Panc1 (cell line): ENCODE data around the gene PHIP. TPM values are rescaled to one million over a fixed set of nuclear protein-coding genes. Genes with fewer than 3 reads are reported as not detected.

Experiments
- ATAC-seq: fragments of 200-7000 bp; cut with Tn5 transposase; 2 replicates; pipeline ENCODE4 v1.9.1; 2020; ENCODE audit warnings: mild to moderate bottlenecking, moderate library complexity
- BruUV-seq: library from RNA; stranded (reverse); fragments of 400-500 nt; replicated peaks from 2 replicates; lab custom pipeline; 2021; lab: Mats Ljungman, UMichigan
- CTCF ChIA-PET: fragments of 300-600 bp; sonication (Branson Sonifier 250); formaldehyde crosslinking; loops from one replicate; lab custom pipeline; 2022; ENCODE audit warnings: antibody characterized with exemption; lab: Charles Lee
- POLR2A ChIA-PET: fragments of 300-600 bp; sonication (Branson Sonifier 250); formaldehyde crosslinking; loops from one replicate; lab custom pipeline; 2022; ENCODE audit warnings: antibody characterized with exemption; lab: Charles Lee
- DNase-seq: peaks from one replicate; pipeline ENCODE4 v3.0.0-alpha.2; 2010; ENCODE audit warnings: low read depth, low spot score
- H3K27ac ChIP-seq: 2 replicates; pipeline ENCODE4 v1.5.1; 2011; ENCODE audit warnings: mild to moderate bottlenecking, low read length, inconsistent platforms
- H3K27me3 ChIP-seq: fragments of 200-500 bp; sonication (Bioruptor generic); 2 replicates; pipeline ENCODE4 v1.6.0; 2014; ENCODE audit warnings: low read length, inconsistent platforms; ENCODE audit not compliant: control insufficient read depth, insufficient read depth
- H3K36me3 ChIP-seq: fragments of 200-500 bp; sonication (Bioruptor generic); 2 replicates; pipeline ENCODE4 v1.5.1; 2014; ENCODE audit warnings: inconsistent platforms, mild to moderate bottlenecking, low read length, moderate library complexity; ENCODE audit not compliant: control insufficient read depth, insufficient read depth
- H3K4me1 ChIP-seq: 2 replicates; pipeline ENCODE4 v1.5.1; 2011; ENCODE audit warnings: inconsistent platforms, mild to moderate bottlenecking, low read length, moderate library complexity; ENCODE audit not compliant: control insufficient read depth, insufficient read depth
- H3K4me3 ChIP-seq, 2 experiments: 2 replicates each; pipeline ENCODE4 v1.5.1; 2011 to 2012; ENCODE audit warnings: low read depth in 2 of 2, low read length in 2 of 2, mild to moderate bottlenecking in 2 of 2, inconsistent platforms in 1 of 2, moderate library complexity in 1 of 2
- H3K9me3 ChIP-seq: fragments of 200-500 bp; sonication (Bioruptor generic); 2 replicates; pipeline ENCODE4 v1.5.1; 2014; ENCODE audit warnings: low read depth, mild to moderate bottlenecking, inconsistent platforms, low read length, moderate library complexity; ENCODE audit not compliant: control insufficient read depth, insufficient read depth
- POLR2AphosphoS5 ChIP-seq: IDR thresholded peaks from 2 replicates; pipeline ENCODE4 v1.6.1; 2012; ENCODE audit warnings: mild to moderate bottlenecking, low read depth, low read length, moderate library complexity
- SIN3A ChIP-seq: IDR thresholded peaks from 2 replicates; pipeline ENCODE4 v1.6.1; 2012; ENCODE audit warnings: low read depth, mild to moderate bottlenecking, low read length, moderate library complexity, borderline replicate concordance; ENCODE audit not compliant: insufficient read depth
- TCF7L2 ChIP-seq: IDR thresholded peaks from 2 replicates; pipeline ENCODE4 v1.6.1; 2011; ENCODE audit warnings: mild to moderate bottlenecking, low read depth, low read length, inconsistent platforms
- in situ Hi-C: cut with HindIII; loops from 2 replicates; pipeline ENCODE4 v1.10.0; 2016; ENCODE audit warnings: low sequenced_read_pairs, low pct_unique_long_range_greater_than_20kb
- intact Hi-C: fragments of 100-400 bp; cut with micrococcal nuclease; formaldehyde crosslinking; loops from one replicate; pipeline ENCODE4 v1.10.0; 2022; ENCODE audit not compliant: unreplicated experiment
- total RNA-seq: library from RNA; stranded (reverse); gene quantifications from one replicate; pipeline ENCODE4 v1.2.1, GENCODE V29; 2021; ENCODE audit not compliant: unreplicated experiment
- TF ChIP-seq, protein P1 (sequence below), 2 experiments: IDR thresholded peaks; 2 replicates each; pipeline ENCODE4 v1.6.1; 2011 to 2012; ENCODE audit warnings: low read depth in 2 of 2, control low read depth in 1 of 2, low read length in 1 of 2, mild to moderate bottlenecking in 1 of 2, moderate library complexity in 1 of 2; ENCODE audit not compliant: insufficient read depth in 1 of 2
- TF ChIP-seq, protein P2 (sequence below): fragments of 450-650 bp; IDR thresholded peaks from 2 replicates; pipeline ENCODE4 v1.5.1; 2017; ENCODE audit warnings: mild to moderate bottlenecking

Gene PHIP
- total RNA-seq, 1 experiment from 2014 or later = 28.0 TPM

DNA sequence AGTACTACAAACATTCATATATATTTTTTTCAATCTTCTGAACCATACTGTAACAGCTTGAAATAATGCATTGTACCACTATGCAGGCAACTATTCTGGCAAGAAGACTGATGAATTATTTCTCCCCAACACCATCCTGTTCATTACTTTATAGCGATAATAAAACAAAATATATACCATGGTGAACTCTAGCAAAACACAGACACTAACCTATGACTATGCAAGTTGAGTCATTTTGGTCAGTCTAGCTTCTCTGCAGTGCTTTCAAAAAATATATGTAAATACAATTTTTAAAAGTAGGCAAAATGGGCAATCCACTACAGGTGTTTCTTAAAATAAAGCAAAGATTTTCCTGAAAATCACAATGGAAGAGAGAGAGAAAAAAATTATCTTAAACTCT is 20.3 kb downstream of the PHIP start:
- no peaks in the 10 kb centered on the region for H3K4me1 ChIP-seq
- peaks cover 39% of the 10 kb centered on the region for H3K36me3 ChIP-seq
- BruUV-seq = no TSS peak
- ChIA-PET POLR2A (no interaction called here), CTCF (no interaction called here)
- H3K27ac ChIP-seq = no peak overlapping the region
- H3K9me3 ChIP-seq = no peaks in the 10 kb centered on the region
- no peak for DNase-seq
- no peak overlapping the region for H3K4me3 ChIP-seq
- no peak for ATAC-seq
- intact Hi-C loops (no loop called here), in situ Hi-C loops (loop anchor here (25.0 kb wide), 1 partner anchor 180 kb away; the partner anchor contains the start of gene HMGN3)
- no peaks in the 10 kb centered on the region for H3K27me3 ChIP-seq
- no peak for TF ChIP-seq TCF7L2
- TF ChIP-seq, protein P1, sequence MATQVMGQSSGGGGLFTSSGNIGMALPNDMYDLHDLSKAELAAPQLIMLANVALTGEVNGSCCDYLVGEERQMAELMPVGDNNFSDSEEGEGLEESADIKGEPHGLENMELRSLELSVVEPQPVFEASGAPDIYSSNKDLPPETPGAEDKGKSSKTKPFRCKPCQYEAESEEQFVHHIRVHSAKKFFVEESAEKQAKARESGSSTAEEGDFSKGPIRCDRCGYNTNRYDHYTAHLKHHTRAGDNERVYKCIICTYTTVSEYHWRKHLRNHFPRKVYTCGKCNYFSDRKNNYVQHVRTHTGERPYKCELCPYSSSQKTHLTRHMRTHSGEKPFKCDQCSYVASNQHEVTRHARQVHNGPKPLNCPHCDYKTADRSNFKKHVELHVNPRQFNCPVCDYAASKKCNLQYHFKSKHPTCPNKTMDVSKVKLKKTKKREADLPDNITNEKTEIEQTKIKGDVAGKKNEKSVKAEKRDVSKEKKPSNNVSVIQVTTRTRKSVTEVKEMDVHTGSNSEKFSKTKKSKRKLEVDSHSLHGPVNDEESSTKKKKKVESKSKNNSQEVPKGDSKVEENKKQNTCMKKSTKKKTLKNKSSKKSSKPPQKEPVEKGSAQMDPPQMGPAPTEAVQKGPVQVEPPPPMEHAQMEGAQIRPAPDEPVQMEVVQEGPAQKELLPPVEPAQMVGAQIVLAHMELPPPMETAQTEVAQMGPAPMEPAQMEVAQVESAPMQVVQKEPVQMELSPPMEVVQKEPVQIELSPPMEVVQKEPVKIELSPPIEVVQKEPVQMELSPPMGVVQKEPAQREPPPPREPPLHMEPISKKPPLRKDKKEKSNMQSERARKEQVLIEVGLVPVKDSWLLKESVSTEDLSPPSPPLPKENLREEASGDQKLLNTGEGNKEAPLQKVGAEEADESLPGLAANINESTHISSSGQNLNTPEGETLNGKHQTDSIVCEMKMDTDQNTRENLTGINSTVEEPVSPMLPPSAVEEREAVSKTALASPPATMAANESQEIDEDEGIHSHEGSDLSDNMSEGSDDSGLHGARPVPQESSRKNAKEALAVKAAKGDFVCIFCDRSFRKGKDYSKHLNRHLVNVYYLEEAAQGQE (IDR thresholded peaks at IDR 0.05; ENCODE audit: insufficient read depth in 1 of 2, low read depth in 2 of 2, low read length in 1 of 2) = no peak
- TF ChIP-seq, protein P2, sequence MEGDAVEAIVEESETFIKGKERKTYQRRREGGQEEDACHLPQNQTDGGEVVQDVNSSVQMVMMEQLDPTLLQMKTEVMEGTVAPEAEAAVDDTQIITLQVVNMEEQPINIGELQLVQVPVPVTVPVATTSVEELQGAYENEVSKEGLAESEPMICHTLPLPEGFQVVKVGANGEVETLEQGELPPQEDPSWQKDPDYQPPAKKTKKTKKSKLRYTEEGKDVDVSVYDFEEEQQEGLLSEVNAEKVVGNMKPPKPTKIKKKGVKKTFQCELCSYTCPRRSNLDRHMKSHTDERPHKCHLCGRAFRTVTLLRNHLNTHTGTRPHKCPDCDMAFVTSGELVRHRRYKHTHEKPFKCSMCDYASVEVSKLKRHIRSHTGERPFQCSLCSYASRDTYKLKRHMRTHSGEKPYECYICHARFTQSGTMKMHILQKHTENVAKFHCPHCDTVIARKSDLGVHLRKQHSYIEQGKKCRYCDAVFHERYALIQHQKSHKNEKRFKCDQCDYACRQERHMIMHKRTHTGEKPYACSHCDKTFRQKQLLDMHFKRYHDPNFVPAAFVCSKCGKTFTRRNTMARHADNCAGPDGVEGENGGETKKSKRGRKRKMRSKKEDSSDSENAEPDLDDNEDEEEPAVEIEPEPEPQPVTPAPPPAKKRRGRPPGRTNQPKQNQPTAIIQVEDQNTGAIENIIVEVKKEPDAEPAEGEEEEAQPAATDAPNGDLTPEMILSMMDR = no peak
- TF ChIP-seq POLR2AphosphoS5 = no peak
- TF ChIP-seq SIN3A = no peak

DNA sequence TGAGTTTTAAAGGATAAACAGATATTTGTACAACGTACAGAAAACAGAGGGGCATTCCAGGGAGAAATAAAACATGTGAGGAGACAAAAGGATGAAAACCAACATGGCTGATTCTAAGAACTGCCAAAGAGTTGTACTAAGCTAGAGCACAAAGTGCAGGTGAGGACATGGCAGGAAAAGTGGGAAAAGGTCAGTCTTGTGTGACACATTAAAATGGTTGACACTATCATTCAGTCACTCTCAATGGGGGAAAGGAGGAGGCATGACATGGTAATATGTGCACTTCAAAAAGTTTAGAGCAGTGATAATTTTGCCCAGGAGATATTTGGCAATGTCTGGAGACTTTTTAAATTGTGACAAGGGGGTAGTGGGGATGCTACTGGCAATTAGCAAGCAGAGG is 21.8 kb downstream of the PHIP start:
- intact Hi-C loops = no loop called here
- Histone ChIP-seq H3K36me3 (peaks cover 47% of the 10 kb centered on the region), H3K27me3 (no peaks in the 10 kb centered on the region), H3K27ac (no peak overlapping the region), H3K4me1 (no peaks in the 10 kb centered on the region), H3K9me3 (no peaks in the 10 kb centered on the region), H3K4me3 (no peak overlapping the region)
- in situ Hi-C loops = loop anchor here (25.0 kb wide), 1 partner anchor 181 kb away; the partner anchor contains the start of gene HMGN3
- ChIA-PET CTCF (no interaction called here), POLR2A (no interaction called here)
- ATAC-seq (no peak), DNase-seq (no peak)
- TF ChIP-seq SIN3A (no peak), POLR2AphosphoS5 (no peak), TCF7L2 (no peak)
- TF ChIP-seq, protein P2 = no peak
- TF ChIP-seq, protein P1 (IDR thresholded peaks at IDR 0.05; ENCODE audit: insufficient read depth in 1 of 2, low read depth in 2 of 2, low read length in 1 of 2) = no peak
- BruUV-seq = no TSS peak
